ENCODE measurements around the gene COL5A2.

COL5A2 gene

DNA sequence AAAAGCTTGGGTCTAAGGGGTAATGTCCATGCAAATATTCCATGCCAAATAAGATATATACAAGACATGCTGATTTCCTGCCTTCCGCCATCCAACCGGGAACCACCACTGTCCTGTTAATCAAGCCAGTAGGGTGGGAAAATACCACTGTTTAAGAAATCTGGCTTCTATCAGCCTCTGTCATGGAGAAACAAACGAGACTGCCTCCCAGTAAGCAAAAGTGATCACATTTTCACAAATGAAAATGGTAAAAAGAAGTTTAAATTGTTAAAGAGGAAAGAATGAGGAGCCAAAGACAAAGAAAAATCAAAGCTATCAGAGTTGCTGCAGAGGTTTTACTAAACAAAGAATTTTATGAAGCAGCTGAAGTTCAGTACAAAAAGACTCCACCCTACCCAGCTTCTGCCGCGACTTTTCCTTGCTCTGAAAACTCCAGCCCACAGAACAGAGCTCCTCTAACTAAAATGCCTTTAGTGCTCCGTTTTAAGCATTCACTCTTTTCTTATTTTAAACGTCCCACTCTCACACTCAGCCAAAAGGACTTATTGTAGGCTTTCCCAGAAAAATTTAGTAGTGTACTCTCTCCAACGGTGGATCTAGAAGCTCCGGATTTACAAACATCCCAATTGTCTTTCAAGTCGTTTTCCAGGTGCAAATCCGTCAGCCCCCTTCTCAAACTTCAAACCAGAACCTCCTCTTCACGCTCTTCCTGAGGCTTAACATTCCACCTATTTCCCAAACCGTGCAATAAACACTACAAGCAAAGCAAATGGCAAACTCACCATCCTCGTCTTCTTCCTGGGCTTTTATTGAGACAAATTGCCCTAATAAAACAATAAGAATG, 613 bp downstream of the COL5A2 start:
- DNase-seq (ENCODE audit: low read depth): peak; percentile 86

DNA sequence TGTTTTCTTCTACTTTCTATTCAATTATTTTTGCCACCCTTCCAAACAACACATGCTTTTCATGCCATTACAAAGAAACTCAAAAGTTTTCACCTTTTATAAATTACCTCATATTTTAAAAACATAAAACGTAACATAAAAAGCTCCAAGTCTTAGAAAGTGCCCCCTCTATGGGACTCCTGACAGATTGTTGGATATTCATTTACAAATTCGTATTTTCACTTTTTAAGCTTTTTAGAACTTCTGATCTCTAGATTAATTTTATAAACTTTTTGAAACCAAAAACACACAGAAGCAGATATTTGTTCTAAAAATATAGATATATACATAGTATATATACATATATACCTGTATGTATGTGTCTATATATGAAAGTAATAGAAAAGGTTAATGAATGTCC, 1.5 kb downstream of the COL5A2 start:
- peak; percentile 69 for DNase-seq (ENCODE audit: low read depth)

DNA sequence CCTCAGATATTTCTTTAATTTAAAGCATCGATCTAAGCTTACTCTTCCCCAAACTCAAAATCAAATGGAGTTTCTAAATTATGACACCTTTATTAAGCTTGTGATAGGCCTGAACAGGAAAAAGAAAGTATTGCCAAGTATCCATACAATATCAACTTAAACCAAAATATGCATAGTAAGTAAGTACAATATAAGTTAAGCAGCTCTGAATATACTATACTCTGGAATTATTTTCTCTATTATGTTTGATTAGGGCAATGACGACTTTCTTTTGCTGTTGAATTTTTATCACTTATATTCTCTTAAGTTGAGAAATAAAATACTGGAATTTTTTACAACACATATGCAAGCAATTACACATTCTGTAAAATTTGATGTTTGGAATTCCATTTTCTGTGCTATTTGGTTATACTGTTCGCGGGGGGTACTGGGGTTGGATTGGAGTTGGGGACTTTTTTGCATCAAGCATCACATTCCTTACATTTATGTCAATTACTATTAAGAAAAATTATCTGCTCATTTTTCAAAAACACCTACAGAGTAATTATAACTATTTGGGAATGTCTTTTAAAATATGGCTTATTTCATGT, 2.2 kb downstream of the COL5A2 start:
- no peak for DNase-seq (ENCODE audit: low read depth)

DNA sequence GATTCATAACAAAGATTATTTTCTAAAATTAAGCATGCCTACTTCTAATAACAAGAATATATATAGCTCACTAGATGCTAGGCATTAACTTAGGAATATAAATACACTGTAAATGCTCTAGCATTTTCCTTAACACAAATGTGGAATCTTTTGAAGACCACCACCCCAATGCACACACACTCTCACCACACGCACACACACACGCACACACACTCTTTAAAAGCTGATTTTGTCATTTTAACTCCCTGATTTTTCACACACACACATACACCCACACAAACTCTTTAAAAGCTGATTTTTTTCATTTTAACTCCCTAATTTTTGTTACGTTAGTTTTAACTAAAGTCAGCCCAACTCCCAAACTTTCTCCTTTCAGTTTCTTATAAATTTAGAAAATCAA, 3.0 kb downstream of the COL5A2 start:
- DNase-seq (ENCODE audit: low read depth): no peak

DNA sequence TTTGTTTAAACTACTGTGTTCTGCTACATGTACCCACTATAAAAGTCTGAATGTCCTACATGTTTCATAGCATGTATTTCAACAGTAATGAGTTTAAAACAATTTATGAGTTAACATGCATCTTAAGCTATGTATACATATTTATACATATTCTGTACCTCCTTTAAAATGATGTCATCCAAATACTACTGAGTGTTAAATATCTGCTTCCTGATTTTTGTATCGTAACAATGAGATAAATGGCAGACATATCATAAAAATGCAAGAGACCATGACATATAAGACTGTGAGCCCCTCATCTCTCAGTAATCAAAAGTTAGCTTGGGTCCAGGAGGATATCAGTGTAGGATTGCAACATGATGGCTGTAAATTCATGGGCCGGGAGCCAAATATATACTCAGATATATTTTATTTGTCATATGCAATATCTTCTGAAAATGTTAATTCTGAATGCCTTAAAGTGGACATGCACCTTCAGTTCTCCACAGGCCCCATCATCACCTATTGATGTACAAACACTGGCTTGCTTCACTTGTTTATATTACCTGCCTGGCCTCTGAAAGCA, 3.6 kb downstream of the COL5A2 start:
- DNase-seq (ENCODE audit: low read depth): no peak

DNA sequence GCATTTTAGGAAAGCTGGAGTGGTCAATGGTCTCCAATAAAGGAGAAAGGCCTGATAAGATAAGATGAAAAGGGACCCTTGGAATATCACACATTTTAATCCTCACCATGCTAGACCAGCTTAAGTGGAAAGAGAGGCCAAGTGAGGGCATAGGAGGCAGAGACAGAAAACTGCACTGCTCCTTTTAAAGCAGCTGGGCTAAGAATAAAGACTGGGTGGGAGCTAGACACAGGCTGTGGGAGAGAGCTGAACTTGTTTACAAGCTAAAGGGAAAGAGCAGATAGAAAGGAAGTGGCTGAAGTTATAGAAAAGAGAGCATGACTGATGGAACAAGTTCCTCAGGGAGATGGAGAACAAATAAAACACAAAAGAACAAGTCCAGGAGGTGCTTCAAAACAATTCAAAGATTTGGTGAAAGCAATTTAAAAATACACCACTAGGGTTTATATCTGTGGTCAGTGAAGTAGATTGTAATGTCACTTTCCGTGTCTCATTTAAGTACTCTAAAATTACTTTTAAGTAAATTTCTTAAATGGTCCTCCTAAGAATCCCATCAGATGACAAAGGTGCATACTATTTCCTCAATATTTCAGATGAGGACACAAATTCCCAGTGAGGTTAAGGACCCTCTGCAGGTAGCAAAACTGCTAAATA, 7.5 kb downstream of the COL5A2 start:
- DNase-seq (ENCODE audit: low read depth): no peak

DNA sequence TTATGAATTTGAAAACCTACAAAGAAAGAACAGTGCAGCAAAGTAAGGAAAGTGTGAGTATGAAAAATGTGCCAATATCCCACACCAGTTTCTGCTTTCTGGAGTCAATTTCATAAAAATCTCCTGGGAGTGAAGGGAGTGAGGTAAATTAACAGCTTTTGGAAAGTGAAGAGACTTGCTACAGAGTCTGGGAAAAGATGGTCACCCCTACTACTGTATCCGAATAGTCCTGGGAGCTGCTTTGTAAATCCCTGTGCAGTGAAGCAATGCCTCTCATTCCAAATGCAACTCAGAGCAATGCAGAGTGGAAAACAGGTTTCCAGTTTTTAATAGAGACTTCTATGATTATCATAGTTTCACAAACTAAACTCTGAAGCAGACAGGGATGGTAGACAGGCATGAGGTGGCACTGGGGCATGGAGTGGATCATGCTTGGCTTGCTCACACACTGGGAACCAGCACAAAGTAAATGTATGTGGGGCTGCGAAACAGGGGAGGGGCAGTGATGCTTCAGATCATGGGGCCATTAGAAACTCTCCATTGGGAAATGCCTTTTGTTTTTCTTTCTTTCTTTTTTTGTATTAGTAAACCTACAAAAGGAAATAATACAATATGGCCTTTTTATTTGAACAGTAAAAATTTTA, 10.6 kb downstream of the COL5A2 start:
- DNase-seq (ENCODE audit: low read depth): no peak

DNA sequence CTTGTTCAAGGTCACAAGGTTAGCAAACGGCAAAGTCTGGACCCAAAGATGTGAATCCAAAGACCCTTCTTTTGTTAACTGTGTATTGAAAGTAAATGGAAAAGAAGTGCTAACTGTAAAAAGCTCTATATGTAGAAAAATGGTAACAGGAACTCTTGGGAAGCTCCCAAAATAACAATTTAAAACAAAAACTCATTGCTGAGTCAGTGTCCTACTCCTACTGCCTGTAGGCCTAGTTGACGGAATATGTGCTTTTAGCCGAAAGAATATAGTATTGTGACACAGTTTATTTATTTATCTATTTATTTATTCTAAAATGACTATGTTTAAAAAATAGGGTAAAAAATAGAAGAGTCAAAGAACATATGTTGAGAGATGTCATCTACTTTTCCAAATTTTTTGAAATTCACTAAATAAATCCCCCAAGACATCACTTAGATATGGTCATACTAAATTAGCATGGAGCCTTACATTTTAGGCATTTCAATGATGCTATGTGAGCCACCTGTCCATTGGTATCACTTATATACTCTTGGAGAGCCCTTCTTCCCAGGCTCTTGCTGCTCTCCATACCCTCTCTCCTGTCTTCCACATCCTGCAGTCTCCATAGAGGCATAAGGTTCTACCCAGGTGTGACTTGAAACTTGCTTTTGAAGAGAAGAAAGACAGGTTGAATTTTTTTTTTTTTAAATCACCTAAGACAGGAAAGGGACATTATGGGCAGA, 13.7 kb downstream of the COL5A2 start:
- no peak for DNase-seq (ENCODE audit: low read depth)

DNA sequence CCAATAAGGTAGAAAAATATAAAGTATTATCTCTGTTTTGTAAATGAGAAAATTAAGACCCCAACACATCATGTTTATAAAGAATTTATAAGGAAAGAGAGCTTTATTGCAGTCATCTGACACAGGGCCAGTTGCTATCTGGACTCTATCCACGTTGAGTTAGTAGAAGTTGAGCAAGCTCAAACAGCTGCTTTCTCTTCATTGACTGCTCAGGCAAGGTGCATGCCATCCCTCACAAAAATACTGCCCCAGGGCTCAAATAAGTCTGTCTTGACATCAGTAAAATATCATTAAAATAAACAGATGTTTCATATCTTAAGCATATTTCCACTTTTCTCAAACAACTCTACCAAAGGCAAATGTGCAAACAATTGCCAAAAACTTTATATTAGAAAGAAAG, 14.8 kb downstream of the COL5A2 start:
- DNase-seq (ENCODE audit: low read depth): peak; percentile 78

DNA sequence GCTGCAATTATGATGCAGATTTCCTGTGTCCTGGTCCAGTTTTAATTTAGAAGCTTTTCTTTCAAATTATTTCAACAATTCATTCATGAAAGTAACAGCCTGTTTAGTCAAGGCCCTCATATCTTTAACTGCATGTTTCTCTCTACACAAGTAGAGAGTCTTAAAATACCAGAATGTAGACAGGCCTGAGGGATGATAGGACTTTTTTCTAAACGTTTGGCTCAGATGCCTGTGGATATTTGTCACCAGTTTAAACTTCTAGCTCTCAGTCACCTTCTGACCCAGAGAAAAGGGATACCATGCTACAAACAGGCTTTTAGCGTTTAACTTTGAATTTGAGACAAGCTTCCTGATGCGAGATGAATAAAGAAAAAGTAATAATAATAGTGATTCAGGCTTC, 15.7 kb downstream of the COL5A2 start:
- peak; percentile 80 for DNase-seq (ENCODE audit: low read depth)

DNA sequence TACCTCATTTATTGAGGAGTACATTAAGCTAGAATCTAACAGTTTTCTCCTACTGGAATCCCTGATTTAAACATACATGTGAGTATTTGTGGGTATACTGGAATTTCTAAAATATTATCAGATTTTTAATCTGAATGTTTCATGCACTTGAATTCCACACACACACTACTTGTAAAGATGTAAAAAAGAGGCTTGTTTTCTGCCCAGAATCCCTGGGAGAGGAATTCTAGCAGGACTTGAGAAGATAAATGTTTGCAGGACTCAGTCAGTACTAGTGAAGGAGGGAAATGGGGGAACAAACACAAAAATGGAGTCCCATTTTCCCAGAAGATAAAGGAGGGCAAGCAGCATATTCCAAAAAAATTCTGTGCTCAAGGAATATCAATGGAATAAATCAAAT, 17.0 kb downstream of the COL5A2 start:
- no peak for DNase-seq (ENCODE audit: low read depth)

DNA sequence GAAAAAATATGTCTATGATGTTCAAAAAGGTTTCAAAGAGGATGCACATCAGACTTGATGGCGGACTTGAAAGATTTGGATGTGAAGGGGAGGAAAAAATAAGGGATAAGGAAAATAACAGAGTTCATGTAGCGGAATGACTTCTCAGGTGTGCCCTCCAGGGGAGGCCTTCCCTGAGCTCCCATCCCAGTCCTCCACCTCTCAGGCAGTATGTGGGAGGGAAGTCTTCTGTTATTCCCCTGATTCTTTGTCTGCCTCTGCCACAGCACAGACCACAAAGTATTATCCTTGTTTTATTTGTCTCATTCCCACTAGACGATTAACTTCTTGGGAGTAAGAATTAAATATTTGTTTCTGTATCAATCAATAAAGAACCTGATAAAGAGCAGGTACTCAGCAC, 17.7 kb downstream of the COL5A2 start:
- no peak for DNase-seq (ENCODE audit: low read depth)

DNA sequence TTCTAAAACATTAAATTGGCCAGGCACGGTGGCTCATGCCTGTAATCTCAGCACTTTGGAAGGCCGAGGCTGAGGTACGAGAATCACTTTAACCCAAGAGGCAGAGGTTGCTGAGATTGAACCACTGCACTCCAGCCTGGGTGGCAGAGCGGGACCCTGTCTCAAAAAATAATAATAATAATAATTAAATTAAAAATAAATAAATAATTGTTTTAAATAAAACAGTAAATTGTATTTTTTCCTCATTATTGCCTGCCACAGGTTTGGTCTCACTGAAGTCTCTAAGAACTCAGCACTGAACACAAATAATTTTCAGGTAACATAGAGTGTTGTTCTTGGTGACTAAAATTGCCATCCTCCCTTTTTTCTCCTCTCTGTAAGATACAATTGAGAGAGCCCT, 19.8 kb downstream of the COL5A2 start:
- no peak for DNase-seq (ENCODE audit: low read depth)

DNA sequence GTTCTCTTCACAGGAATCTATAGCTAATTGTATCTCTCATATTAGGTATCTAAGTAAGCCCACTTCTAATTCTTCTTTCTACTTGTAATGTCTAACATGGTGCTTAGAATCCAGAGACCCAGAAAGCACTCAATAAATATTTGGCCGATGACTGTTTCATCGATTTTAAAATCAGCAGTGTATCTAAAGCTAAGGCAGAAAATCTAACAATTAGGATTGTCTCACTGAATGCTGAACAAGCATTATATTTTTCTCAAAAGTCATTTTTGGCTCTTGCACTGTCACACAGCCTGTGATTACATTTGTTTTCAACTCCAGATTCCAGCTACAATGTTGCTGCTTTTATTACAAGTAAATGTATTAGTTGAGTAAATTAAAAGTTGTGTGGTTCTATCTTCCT, 20.3 kb downstream of the COL5A2 start:
- no peak for DNase-seq (ENCODE audit: low read depth)

DNA sequence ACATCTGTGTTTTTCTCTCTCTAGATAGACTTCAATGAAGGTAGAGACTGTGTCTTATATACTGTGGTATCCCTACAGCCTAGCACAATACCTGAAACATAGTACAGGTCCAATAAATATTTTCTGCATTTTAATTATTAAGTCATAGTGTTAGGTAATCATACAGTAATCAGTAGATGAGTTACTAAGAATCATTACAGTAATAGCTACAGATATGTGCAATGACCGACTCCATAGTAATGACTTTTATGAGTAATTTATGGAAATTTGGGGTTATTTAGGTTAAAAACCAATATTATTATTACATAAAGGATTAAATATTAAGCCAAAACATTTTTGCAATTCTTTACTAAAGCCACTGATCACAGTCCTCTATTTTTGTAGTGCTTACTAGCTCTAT, 21.6 kb downstream of the COL5A2 start:
- no peak for DNase-seq (ENCODE audit: low read depth)

DNA sequence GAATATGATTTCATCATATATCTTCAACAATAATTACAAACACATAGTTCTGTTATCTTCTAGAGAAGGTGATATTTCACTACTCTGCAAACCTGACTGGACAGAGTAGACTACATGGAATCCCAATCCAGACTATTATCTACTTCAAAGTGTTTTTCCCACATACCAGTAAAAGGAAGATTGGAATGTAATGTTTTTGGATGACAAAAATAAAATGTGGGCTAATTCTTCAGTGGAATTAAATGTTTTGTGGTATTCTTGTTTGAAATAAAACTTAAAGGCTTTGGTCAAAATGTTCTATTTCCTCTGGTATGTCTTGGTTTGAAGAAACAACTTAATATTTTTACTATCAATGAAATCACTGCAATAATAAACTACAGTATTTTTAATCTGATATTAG, 22.1 kb downstream of the COL5A2 start:
- no peak for DNase-seq (ENCODE audit: low read depth)

DNA sequence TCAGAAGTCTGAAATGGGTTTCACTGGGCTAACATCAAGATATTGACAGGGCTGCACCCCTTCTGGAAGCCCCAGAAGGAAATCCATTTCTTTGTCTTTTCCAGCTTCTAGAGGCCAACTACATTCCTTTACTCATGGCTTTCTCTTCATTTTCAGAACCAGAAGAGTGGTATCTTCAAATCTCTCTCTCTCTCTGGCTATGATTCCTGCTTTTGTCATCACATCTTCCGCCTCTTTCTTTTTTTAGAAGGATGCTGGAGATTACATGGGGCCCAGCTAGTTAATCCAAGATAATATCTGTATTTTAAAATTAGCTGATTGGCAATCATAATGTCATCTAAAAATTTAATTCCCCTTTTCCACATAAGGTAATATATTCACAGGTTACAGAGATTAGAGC, 23.8 kb downstream of the COL5A2 start:
- no peak for DNase-seq (ENCODE audit: low read depth)

DNA sequence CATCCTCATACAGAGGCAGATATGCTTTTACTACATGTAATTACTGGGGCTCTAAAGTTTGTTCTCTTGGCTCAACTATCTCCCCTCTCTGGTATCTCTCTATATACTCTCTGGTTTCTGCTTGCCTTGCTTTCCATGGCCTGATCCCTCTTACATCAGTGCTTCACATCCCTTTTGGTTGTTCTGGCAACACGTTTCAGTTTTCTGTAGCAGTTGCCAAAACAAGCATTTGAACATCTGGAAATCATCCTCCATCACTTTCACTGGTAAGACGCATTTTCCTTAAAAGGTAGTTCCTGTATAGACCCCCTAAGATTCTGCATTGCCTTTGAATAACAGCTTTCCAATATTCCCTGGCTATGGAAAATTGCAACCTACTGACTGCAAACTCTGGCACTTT, 25.9 kb downstream of the COL5A2 start:
- no peak for DNase-seq (ENCODE audit: low read depth)

DNA sequence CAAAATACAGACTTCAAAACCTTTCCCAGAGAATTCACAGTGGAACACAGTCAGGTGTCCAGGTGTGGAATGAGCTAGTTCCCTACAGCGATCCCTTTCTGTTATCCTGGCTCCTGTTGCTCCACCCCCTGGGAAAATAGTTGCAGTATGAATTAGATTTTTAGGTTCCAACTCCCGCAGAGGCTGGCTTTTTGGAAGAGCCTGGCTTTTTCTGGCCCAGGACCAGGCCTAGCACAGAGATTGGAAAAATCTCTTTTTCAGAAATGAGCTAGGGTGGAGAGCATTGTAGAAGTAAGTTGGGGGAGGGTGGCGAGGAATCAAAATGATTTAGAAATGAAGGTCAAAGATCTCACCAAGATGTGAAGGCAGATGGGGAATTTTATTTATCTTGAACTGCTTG, 27.1 kb downstream of the COL5A2 start:
- no peak for DNase-seq (ENCODE audit: low read depth)

DNA sequence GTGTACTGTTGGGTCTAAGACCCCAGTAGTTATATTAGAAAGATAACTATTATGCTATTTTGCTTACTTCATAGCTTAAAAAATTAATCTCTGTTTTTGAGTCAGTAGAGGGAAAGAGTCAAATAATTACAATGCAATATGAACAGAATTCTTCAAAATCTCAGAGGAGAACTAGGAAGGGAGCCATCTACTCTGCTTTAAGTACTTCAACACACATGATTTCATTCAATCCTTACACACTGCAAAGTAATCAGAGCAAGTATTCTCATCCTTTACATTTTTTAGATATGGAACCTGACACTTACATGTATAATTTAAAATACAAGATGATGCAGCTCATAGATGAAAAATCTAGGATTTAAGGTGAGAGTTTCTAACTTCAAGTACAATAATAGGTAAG, 27.7 kb downstream of the COL5A2 start:
- DNase-seq (ENCODE audit: low read depth): no peak

DNA sequence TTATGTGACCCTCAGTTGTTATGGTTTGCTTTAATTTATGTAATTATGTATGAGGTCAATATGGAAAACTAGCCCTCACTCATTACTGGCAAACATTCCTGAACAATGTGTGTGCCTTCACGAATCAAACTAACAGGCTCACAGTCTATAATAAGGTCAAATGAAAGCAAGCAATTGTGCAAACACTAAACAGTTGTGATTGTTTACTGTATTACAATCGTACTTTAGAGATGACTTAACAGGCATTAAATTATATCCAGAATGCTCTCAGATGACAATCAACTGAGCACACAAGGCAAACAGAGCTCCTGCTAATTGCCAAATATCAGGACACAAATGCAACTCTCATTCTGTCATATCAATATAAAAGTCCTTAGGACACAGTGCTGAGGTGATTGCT, 29.5 kb downstream of the COL5A2 start:
- DNase-seq (ENCODE audit: low read depth): peak; percentile 73

DNA sequence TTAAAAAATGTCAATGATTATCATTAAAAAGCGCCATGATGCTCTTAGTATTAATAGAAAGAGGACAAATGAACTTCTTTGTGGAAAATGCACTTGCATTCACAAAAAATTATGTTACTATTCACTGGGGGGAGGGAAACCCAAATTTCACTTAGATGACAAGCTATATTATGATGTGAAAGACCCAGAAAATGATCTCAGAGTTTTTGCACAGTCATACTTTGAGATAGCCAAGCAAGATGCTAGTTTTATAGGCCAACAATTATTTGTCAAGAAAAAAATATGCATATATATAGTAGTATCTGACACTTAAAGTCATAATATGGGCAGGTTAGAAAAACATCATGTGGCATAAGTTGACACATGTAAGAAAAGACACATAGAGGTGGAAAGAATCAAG, 31.6 kb downstream of the COL5A2 start:
- no peak for DNase-seq (ENCODE audit: low read depth)

All from ELR (cell line).